HG02763 (cell line): ENCODE data around the gene CDH15.
"Not testable (repeated sequence)": the region's sequence is repeated elsewhere in the genome, so short reads cannot be mapped to it uniquely, and the experiment has no call there.

Experiments used
- ATAC-seq: cut with Tn5 transposase; IDR thresholded peaks from one replicate; pipeline ENCODE4 v1.9.1; 2021; ENCODE audit warnings: mild to moderate bottlenecking, moderate library complexity; ENCODE audit not compliant: unreplicated experiment

CDH15 gene

DNA sequence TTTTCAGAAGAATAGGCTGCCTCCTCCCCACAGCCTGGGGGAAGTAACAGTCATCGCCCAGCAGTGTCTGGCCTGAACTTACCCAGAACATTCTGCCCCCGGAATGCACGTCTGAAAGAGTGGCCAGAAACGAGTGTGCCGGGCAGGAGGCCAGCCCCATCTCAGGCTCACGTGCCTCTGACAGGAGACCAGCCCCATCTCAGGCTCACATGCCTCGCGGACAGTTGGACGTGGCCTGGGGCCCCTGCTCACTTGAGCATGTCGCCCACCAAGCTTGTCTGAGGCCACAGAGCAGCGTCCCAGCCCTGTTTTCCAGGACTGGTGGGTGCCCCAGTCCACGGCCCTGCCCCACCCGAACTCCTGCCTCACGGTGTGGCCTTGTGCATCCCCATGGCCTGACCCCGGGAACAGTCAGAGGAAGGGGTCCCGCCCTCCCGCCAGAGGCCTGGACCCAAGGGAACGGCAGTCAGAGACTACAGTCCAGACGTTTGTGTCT, 16.3 kb upstream of the CDH15 start:
- ATAC-seq: no peak

GRCh38 chr16:89155851-89156739, 15.5 kb upstream of the CDH15 start:
- no peak for ATAC-seq

DNA sequence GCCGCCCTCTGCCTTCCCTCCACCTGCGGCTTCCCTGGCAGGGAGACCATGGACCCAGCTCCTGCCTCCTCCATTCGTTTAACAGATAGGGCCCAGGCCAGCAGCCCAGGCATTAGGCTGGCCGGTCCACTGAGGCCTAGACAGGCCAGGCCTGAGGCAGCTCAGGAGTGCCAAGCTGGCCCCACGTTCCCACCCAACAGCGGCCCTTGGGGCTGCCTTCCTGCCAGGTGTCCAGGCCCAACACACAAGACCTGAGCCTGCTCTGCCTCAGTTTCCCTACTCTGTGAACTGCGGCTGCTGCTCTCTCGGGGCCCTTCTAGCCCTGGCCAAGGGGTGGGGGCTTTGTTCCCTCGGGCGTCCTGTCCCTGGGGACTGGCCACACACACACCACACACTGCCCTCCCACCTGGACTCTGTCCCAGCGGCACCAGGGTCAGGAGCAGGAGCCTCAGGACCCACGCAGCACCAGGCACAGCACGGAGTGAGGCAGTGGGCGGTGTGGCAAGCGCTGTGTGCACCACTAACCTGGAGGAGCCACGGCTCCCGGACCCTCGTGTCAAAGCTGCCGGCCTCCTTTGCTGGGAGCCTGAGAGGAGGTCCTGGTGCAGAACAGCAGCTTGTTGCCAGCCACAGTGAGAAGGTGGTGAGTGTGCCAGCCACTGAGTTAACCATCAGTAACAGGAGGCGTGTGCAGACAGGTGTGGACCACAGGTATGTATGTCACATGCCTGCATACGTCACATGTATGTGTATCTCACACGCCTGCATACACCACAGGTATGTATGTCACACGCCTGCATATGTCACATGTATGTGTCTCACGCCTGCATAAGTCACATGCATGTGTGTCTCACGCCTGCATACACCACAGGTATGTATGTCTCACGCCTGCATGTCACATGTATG, 14.6 kb upstream of the CDH15 start:
- ATAC-seq: no peak

- ATAC-seq: no peak
These were observed 13.8 kb upstream of the CDH15 start for GRCh38 chr16:89157778-89158177.

DNA sequence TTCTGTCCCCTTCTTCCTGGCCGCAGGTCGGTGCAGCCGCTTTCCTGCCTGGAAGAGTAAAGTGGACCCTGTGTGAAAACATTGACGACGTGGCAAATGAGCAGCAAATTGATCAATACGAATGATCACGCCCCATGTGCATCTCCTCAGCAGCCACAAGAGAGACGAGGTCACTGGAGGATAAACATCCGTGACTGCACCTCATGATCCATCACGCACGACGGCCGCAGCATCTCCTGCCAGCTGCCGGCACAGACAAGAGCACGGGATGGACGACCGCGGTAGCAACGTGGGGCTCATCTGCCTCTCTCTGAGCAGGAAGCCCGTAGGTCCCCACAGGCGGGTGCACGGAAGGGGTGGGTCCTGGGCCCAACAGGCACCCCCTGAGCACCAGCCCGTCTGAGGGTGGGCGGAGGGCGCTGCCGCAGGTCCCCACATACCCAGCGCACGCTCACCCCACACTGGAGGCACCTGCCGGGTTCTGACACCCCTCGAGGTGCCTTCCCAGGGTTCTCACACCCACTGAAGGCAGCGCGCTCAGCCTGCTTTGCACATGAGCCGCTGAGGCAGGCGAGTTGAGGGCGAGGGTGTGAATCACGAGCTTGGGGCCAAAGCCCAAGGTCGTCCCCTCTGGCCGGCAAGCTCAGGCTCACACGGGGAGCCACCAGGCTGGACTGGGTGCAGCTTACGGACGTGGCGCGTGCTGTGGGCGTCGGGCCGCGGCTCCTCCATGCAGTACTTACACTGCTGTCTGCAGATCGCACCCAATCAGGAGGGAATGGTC, 12.3 kb upstream of the CDH15 start:
- ATAC-seq: no peak

DNA sequence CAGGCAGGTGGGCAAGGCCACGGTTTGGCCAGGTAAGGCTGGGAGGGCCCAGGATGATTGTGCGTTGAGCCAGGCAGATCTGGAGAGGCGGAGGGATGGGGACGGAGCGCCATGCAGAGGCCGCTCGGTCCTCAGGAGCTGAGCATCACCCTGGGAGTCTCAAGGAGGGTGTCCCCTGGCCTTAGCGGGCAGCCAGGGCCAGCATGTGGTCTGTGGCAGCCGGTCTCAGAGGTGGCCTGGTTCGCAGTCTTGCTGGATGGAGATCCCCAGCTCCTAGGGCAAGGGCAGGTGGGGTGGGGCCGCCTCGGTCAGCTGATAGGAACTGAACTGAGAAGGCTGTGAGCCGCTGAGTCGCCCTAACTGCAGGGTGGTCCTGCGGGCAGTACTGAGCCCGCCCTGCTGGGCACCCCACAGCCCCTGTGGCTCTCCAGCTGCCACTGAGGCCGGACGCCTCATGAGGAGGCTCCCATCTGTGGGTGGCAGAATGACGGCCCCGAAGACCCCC, 11.6 kb upstream of the CDH15 start:
- ATAC-seq: no peak

GRCh38 chr16:89160977-89161701, 10.4 kb upstream of the CDH15 start:
- no peak for ATAC-seq

- ATAC-seq: no peak
These were observed 9.5 kb upstream of the CDH15 start for GRCh38 chr16:89161763-89162713.

- no peak for ATAC-seq
These were observed 8.3 kb upstream of the CDH15 start for GRCh38 chr16:89163297-89163696.

GRCh38 chr16:89164436-89164835, 7.1 kb upstream of the CDH15 start:
- ATAC-seq: no peak

- ATAC-seq: no peak
These were observed 6.5 kb upstream of the CDH15 start for GRCh38 chr16:89164847-89165680.

DNA sequence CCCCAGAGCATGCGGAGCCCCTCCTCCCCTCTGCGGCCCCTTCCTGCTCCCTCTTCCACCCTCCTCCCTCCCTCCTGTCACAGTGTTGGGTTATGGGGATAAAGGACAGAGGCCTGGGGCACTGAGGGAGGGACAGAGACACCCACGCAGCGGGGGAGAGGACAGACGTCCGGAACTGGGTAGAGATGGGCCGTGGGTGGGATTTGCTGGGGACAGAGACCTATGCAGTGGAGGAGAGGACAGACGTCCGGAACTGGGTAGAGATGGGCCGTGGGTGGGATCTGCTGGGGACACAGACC, 5.9 kb upstream of the CDH15 start:
- ATAC-seq: not testable (repeated sequence)

- ATAC-seq: no peak
These were observed 4.7 kb upstream of the CDH15 start for GRCh38 chr16:89166696-89167424.

GRCh38 chr16:89167425-89167941, 4.1 kb upstream of the CDH15 start:
- ATAC-seq: no peak

GRCh38 chr16:89168381-89169189, 3.0 kb upstream of the CDH15 start:
- no peak for ATAC-seq

- ATAC-seq: no peak
These were observed 1.8 kb upstream of the CDH15 start for GRCh38 chr16:89169778-89170177.
